HG03280 (cell line): ENCODE measurements around the gene KRTAP12-3.
"Not testable (repeated sequence)": the region's sequence is repeated elsewhere in the genome, so short reads cannot be mapped to it uniquely, and the experiment has no call there.

Source experiments
- ATAC-seq: cut with Tn5 transposase; IDR thresholded peaks from one replicate; pipeline ENCODE4 v1.9.1; 2021; ENCODE audit warnings: mild to moderate bottlenecking, moderate library complexity; ENCODE audit not compliant: unreplicated experiment

Gene KRTAP12-3

DNA sequence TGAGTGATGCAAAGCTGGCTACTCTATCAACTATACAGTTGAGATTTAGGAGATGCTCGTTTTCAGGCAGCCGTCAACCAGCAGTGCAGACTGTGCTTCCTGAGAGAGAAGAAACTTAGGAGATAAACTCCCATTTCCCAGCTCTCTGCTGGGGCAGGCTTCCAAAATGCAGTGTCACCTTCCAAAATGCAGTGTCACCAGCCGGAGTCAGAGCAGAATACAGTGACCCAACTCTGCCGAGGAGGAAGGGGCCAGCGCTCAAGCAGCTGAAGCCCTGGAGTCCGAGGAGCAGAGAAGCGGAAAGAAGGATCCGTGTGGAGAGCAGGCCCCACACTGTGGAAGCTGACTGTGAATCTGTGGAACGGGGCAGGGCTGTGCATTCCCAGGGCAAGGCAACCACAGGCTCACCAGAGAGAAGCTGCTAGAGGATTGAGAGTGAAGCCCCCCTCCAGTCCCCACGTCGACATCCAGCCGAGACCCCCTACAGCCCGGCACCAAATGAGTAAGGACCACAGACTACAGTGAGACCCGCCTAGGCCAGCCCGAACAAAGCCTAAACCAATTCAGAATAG lies 24.9 kb downstream of the KRTAP12-3 start:
- ATAC-seq = no peak

- no peak for ATAC-seq
Observed at GRCh38 chr21:44684077-44684476, 26.3 kb downstream of the KRTAP12-3 start.

DNA sequence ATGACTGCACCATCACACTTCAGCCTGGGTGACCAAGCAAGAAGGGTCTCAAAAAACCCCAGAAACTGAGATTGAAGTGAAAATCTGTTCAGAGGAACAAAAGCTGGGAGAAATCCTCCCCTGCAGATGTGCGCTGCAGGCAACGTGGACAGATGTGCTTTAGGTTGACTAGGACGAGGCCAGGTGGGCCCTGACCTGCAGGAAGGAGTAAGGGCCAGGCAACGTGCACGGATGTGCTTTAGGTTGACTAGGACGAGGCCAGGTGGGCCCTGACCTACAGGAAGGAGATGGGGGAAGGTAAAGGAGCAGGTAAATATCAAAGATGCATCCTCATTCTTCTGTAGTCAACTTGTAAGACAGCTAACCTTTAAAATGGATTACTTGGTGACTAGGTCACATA lies 26.8 kb downstream of the KRTAP12-3 start:
- ATAC-seq = no peak

- not testable (repeated sequence) for ATAC-seq
Observed at GRCh38 chr21:44685050-44685449, 27.3 kb downstream of the KRTAP12-3 start.

GRCh38 chr21:44686000-44686781 lies 28.5 kb downstream of the KRTAP12-3 start:
- ATAC-seq = no peak

- no peak for ATAC-seq
Observed at GRCh38 chr21:44686843-44687561, 29.3 kb downstream of the KRTAP12-3 start.

GRCh38 chr21:44687671-44688070 lies 29.9 kb downstream of the KRTAP12-3 start:
- ATAC-seq = no peak

GRCh38 chr21:44689740-44690139 lies 32.0 kb downstream of the KRTAP12-3 start:
- not testable (repeated sequence) for ATAC-seq

- no peak for ATAC-seq
Observed at GRCh38 chr21:44691686-44692085, 34.0 kb downstream of the KRTAP12-3 start.

- no peak for ATAC-seq
Observed at GRCh38 chr21:44692798-44693512, 35.2 kb downstream of the KRTAP12-3 start.

DNA sequence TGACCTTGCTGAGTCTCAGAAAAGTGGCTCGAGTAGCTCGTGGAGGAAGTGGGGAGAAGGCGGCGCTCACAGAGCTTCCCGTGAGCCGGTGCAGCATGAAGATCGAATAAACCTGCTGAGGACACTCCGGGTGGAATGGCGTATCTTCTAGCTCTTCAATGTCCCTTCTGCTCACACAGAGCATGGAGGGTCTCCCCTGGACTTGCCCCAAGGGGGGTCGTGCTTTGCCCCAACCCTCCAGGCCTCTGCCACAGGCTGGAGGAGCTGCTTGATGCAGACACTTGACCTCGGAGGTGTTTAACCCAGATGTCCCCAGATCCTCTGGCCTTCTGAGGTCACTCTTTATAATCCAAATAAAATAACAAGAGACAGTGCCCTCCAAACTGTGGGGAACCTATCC lies 37.0 kb downstream of the KRTAP12-3 start:
- ATAC-seq = no peak

DNA sequence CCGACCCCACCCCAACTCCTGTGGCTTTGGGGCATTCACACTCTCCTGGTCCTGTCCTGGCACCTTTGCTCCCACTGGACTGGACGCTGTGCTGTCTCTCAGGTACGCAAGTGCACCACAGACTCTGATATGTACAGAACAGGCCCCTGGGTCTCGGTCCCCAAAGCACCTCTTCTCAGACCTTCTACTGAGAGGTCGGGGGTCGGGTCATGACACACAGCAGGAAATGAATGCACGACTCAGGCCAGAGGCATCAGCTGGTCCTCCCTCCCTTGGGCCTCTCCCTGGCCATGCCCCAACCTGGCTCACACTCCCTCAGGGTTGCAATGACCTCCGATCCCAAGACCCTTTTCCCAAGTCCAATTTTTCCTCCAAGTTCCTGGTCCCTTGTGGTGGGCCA lies 37.5 kb downstream of the KRTAP12-3 start:
- ATAC-seq = no peak

GRCh38 chr21:44695641-44696040 lies 37.9 kb downstream of the KRTAP12-3 start:
- no peak for ATAC-seq

DNA sequence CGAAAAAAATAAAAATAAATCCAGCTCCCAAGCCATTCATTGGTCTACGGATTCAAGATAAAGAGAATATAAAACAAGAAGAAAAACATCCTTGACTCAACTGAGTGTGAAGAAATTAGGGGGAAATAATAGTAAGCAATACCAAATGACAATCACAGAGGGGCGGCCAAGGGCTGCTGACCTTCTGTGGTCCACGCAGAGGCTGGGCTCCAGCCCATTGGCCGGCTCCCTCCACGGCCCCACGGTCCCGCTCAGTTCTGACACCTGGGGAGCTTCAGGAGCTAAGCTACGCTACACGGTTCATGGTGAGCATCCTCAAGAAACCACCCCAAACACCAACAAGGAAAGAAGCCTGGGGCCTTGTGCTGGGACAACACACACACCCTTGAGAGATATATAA lies 38.8 kb downstream of the KRTAP12-3 start:
- no peak for ATAC-seq

DNA sequence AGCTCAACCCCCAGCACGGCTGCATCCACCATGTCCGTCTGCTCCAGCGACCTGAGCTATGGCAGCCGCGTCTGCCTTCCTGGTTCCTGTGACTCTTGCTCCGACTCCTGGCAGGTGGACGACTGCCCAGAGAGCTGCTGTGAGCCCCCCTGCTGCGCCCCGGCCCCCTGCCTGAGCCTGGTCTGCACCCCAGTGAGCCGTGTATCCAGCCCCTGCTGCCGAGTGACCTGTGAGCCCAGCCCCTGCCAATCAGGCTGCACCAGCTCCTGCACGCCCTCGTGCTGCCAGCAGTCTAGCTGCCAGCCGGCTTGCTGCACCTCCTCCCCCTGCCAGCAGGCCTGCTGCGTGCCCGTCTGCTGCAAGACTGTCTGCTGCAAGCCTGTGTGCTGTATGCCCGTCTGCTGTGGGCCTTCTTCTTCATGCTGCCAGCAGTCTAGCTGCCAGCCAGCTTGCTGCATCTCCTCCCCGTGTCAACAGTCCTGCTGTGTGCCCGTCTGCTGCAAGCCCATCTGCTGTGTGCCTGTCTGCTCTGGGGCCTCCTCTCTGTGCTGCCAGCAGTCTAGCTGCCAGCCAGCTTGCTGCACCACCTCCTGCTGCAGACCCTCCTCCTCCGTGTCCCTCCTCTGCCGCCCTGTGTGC lies 39.6 kb downstream of the KRTAP12-3 start, which contains the start of gene KRTAP10-12:
Gene KRTAP10-12, plus strand, starts transcription at position 1 of the 639 bp plus-strand sequence. Its CDS starts 30 bp downstream, at position 31.
- ATAC-seq = not testable (repeated sequence)

DNA sequence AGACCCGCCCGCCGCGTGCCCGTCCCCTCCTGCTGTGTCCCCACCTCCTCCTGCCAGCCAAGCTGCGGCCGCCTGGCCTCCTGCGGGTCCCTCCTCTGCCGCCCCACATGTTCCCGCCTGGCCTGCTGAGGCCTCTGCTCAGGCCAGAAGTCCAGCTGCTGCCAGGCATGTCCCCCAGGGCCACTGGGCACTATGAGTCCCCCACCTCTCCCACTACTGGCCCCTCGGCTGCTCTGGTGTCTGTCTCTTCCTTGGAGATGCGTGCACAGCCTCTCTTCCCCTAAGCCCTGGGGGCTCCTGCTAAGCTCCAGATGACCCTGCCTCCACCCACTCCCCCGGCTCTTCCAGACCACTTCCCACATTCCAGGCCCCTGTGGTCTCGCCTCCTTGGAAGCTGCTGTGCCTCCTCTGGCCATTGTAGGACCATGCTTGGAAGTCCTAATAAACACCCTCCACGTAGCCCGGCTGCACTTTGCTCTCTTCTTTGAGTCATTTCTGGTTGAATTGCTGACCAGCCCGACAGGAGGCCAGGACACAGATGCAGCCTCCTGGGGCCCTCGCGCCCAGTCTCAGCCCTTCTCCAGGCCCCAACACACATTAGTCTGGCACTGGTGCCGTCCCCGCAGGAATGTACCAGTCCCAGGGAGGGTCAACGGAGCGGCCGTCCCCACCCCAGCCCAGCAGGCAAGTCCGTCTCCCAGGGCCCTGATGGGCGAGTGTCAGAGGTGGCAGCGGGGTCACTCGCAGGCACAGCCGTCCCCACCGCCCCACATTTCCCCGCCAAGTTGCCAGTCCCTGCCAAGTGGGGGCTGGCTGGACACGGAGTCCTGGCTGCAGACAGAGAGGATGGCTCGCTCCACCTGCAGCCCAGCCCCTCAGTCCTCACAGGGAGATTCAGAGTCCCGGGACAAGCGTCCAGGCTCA lies 40.3 kb downstream of the KRTAP12-3 start:
- no peak for ATAC-seq

DNA sequence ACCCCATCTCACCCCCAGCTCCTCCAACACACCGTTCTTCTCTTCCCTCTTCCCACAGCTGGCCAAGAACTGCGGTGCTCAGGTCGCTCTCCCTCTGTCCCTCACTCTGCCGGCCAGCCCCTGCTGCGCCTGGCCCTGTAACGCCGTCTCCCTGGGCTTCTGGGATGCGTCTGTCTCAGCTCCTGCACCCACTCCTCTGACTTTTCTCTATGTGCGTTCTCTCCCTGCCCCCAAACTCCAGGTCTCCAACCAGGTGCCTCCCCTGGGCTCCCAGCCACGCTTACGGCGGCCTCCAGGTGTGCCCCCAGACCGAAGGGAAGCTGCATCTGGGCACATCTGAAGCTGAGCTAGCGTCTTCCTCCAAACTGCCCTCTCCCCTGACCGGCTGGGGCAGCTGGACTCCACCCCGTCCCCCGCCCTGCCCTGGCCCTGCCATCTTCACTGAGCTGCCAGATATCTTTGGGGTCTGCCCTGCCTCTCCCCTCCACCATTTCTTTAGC lies 41.8 kb downstream of the KRTAP12-3 start:
- ATAC-seq = no peak

DNA sequence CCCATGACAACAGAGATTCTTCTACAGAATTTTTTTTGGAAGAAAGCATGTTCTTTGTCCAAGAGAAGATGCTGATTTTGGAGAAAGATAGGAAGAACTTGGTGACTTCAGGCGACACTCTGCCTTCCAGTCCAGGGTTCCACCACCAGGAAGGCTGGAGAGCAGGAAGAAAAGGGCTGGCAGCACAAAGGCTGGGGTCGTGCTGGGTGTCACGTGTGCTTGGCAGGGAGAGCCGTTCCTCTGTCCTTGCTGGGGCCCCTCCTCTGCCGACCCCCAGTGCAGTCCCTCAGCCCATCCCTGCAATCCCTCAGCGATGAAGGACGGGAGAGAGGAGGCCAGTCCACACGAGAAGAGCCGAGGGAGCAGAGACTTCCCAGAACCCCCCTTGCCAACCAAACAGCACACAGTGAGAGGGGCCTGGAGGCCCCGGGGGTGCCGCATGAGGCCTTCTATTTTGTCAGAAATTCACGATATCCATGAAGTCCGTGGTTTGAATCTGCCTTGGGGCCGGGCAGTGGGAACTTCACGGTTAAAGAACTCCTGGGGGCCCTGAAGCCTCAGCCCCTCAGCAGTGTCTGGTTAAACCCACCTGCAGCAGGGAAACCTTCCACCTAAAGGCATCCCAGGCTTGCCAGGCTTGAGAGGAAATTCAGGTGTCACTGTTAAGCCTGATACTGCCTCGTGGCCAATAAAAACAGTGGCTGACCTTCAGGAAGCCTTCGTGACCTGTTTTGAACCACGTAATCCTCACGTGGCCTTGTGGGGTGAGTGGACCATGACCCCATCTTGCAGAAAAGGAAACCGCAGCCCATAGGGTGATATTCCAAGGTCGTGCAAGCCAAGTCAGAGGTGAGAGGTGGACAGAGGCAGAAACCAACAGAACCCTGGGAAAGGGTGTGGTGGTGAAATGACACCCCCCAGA lies 42.6 kb downstream of the KRTAP12-3 start:
- no peak for ATAC-seq
